Upper lobe of left lung (tissue), 6 donors: ENCODE data around the gene CRYBB1. TPM values are rescaled to one million over a fixed set of nuclear protein-coding genes. Genes with fewer than 3 reads are reported as not detected.

Experiments
- ATAC-seq, 2 donors: fragments of 200-7000 bp; cut with Tn5 transposase; one replicate each; pipeline ENCODE4 v1.9.1; 2022; ENCODE audit warnings: mild to moderate bottlenecking in 2 of 2, moderate library complexity in 2 of 2; ENCODE audit not compliant: low FRiP score in 2 of 2
- DNase-seq, 2 donors: peaks; one replicate each; pipeline ENCODE4 v3.0.0-alpha.2; 2019 to 2020
- H3K27ac ChIP-seq, 4 donors: fragments of 200-600 bp; sonication (generic); one replicate each; pipeline ENCODE4 v1.5.1; 2016 to 2019
- H3K27me3 ChIP-seq, 4 donors: fragments of 200-600 bp; sonication (generic); one replicate each; pipeline ENCODE4 v1.5.1; 2017 to 2019
- H3K36me3 ChIP-seq, 4 donors: fragments of 200-600 bp; sonication (generic); one replicate each; pipeline ENCODE4 v1.5.1; 2016 to 2019
- H3K4me1 ChIP-seq, 4 donors: fragments of 200-600 bp; sonication (generic); one replicate each; pipeline ENCODE4 v1.5.1; 2018 to 2019
- H3K4me3 ChIP-seq, 4 donors: fragments of 200-600 bp; sonication (generic); one replicate each; pipeline ENCODE4 v1.5.1; 2017 to 2019; ENCODE audit warnings: mild to moderate bottlenecking in 2 of 4, moderate library complexity in 1 of 4
- H3K9me3 ChIP-seq, 4 donors: fragments of 200-600 bp; sonication (generic); one replicate each; pipeline ENCODE4 v1.5.1; 2018 to 2019
- CTCF ChIP-seq, 6 experiments: fragments of 450-650 bp in 4 of 6; fragments of 200-600 bp in 2 of 6; sonication (generic) in 2 of 6; IDR thresholded peaks; one replicate each; pipeline ENCODE4 v1.5.1; 2016 to 2019; ENCODE audit warnings: antibody characterized with exemption in 6 of 6
- EP300 ChIP-seq, 4 donors: sonication (generic); formaldehyde crosslinking; IDR thresholded peaks; one replicate each; pipeline ENCODE4 v1.5.1; 2017; ENCODE audit warnings: antibody characterized with exemption in 4 of 4, control low read depth in 2 of 4
- POLR2A ChIP-seq, 4 donors: fragments of 450-650 bp; IDR thresholded peaks; one replicate each; pipeline ENCODE4 v1.5.1; 2016 to 2017; ENCODE audit warnings: antibody characterized with exemption in 4 of 4, mild to moderate bottlenecking in 2 of 4
- POLR2AphosphoS5 ChIP-seq, 2 donors: sonication (generic); formaldehyde crosslinking; IDR thresholded peaks; one replicate each; pipeline ENCODE4 v1.5.1; 2017; ENCODE audit warnings: antibody characterized with exemption in 2 of 2
- WGBS, 2 donors: methylation state at CpG; one replicate each; pipeline ENCODE4 v1.1.5; 2017 to 2018; 5-methylcytosine and 5-hydroxymethylcytosine counted together
- total RNA-seq, 6 donors: library from RNA; depleted of rRNA in 4 of 6; stranded (reverse); fragments of >200 nt in 4 of 6; gene quantifications; one replicate each; pipeline versions ENCODE4 v1.1.0 to v1.2.1, GENCODE V29; 2016 to 2021
- donor health status: DM: no; HTN: no; CAD: no; lungs with moderate emphysema.
- donor health status: DM: no; HTN: yes; CAD: no; lungs with severe emphysema.

CRYBB1 gene
- total RNA-seq, 6 donors from 2014 or later: 0.26 to 0.81 TPM; not detected in 4

- Histone ChIP-seq H3K36me3 (no peaks in the 10 kb centered on the region), H3K4me3 (peak overlapping the region in 3 of 4 donors; percentile 31 to 45 (median 40)), H3K9me3 (no peaks in the 10 kb centered on the region), H3K27ac (no peak overlapping the region), H3K27me3 (peaks cover 3 to 17% (median 9%) of the 10 kb centered on the region in 4 donors), H3K4me1 (peaks cover 24 to 29% (median 26%) of the 10 kb centered on the region in 4 donors)
- WGBS, 2 donors: 7% methylated on average over 7 to 11 of the region's 11 CpGs
- DNase-seq: no peak
- TF ChIP-seq CTCF (IDR thresholded peaks at IDR 0.05) (no peak), EP300 (IDR thresholded peaks at IDR 0.05) (no peak), POLR2AphosphoS5 (IDR thresholded peaks at IDR 0.05) (no peak), POLR2A (IDR thresholded peaks at IDR 0.05) (no peak)
- no peak for ATAC-seq
These were observed 40.3 kb upstream of the CRYBB1 start for GRCh38 chr22:26658161-26658560.

DNA sequence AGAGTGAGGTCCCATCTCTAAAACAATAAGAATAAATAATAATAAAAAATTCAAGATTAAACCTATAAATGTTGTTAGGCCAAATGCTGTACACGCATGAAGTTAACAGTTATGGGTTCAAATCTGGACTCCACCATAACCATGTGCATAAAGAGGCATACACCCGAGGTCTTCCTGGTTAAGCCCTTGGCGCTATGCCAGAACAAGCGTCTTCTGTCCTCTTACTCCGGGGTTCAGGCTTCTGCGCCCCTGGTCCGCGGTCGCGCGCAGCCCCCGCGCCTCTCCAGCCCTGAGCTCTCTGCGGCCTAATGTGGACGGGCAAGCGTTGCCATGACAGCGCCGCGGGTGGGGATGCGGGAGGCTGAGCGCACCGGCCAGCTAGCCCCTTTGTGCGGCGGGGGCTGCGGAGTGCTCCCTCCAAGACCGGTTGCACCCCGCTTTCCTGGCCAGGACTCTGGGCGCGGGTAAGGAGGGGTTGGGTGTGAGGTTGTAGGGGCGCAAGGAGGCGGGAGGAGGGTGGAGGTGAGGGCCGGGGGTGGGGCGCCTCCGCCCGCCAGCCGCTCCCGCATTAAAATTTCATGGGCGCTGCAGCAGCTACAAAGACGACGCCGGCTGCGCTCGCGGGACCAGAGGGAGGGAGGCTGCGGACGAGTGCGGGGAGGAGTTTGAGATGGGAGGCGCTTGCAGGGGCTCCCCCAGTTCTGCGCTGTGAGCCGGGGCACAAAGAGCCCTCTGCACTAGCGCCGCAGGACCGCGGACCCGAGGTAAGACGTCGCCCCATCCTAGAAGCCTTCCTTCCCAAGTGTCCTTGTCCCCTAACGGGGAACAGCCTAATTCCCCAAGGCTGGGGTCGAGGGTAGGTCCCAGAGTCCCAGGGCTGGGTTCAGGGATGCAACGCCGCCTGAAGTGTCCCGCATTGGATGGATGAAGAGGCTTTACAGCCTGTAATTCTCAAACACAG, 39.3 kb upstream of the CRYBB1 start, which contains the start of gene MIAT:
Gene MIAT, plus strand, starts transcription at position 698 of the 961 bp plus-strand sequence.
- DNase-seq (peak; percentile 42 to 86), ATAC-seq (peak; percentile 5 to 66)
- WGBS, 2 donors: 3% methylated on average over 20 to 50 of the region's 62 CpGs
- peaks cover 24 to 29% (median 26%) of the 10 kb centered on the region in 4 donors for H3K4me1 ChIP-seq
- no peaks in the 10 kb centered on the region for H3K9me3 ChIP-seq
- no peak for TF ChIP-seq POLR2A (IDR thresholded peaks at IDR 0.05)
- no peak for TF ChIP-seq CTCF (IDR thresholded peaks at IDR 0.05)
- TF ChIP-seq POLR2AphosphoS5 (IDR thresholded peaks at IDR 0.05): no peak
- no peak for TF ChIP-seq EP300 (IDR thresholded peaks at IDR 0.05)
- H3K4me3 ChIP-seq: peak within 1 kb of the TSS; percentile 14 to 45 (median 36)
- no peaks in the 10 kb centered on the region for H3K36me3 ChIP-seq
- H3K27ac ChIP-seq: peak within 1 kb of the TSS in 1 of 4 donors; percentile 8
- peaks cover 3 to 17% (median 9%) of the 10 kb centered on the region in 4 donors for H3K27me3 ChIP-seq

DNA sequence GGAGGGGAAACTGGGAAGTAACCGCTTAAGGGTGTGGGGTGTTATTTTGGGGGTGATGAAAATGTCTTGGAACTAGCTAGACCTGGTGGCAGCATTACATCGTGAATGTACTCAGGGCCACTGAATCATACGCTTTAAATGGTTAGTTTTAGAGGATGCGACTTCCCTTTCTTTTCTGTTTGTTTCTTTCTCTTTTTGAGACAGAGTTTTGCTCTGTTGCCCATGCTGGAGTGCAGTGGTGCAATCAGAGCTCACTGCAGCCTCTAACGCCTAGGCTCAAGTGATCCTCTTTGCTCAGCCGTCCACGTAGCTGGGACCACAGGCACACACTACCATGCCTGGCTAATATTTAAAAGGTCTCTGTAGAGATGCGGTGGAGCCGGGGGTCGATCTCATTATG, 34.0 kb upstream of the CRYBB1 start:
- TF ChIP-seq EP300 (IDR thresholded peaks at IDR 0.05) (no peak), POLR2AphosphoS5 (IDR thresholded peaks at IDR 0.05) (no peak), POLR2A (IDR thresholded peaks at IDR 0.05) (no peak), CTCF (IDR thresholded peaks at IDR 0.05) (no peak)
- DNase-seq: no peak
- Histone ChIP-seq H3K36me3 (no peaks in the 10 kb centered on the region), H3K9me3 (no peaks in the 10 kb centered on the region), H3K27ac (no peak overlapping the region), H3K4me1 (peaks cover 2 to 22% (median 18%) of the 10 kb centered on the region in 4 donors), H3K4me3 (no peak overlapping the region), H3K27me3 (peaks cover 0 to under 1% (median 0%) of the 10 kb centered on the region in 4 donors)
- no peak for ATAC-seq
- 73 to 78% methylated on average over 10 of the region's 10 CpGs for WGBS, 2 donors

DNA sequence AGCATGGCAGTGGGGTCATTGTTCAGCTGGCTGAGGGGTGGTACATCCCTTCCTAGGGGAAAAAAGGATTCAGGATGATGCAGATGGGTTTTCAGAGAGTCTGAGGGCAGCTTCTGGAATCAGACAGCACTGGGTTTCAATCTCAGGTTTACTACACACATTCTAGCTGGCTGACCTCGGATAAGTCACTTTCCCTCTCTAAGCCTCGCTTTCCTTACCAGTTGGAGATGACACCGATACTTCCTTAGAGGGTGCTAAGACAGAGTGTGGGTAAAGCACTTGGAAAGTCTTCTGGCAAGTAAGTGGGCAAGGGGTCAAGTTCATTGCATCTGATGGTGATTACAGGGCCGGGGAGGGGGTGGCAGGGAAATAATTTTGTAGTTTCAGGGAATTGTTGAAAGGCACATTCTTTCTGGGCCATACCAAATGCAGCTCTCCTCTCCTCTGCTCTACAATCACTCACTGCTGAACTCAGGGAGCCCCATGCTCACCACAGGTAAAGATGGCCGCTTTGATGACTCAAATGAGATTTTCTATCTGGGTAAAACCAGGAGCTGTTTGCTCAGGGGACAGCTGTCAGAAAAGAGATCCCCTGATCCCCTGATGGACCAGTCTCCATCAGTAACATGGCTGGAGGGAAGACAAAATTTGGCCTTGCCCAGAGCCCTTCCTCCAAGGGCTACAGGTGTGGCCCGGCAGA, 33.0 kb upstream of the CRYBB1 start:
- DNase-seq: no peak
- no peaks in the 10 kb centered on the region for H3K27me3 ChIP-seq
- WGBS, 2 donors: 79 to 86% methylated on average over 5 to 6 of the region's 6 CpGs
- H3K9me3 ChIP-seq: no peaks in the 10 kb centered on the region
- H3K36me3 ChIP-seq: no peaks in the 10 kb centered on the region
- peaks cover 3 to 24% (median 18%) of the 10 kb centered on the region in 4 donors for H3K4me1 ChIP-seq
- no peak overlapping the region for H3K4me3 ChIP-seq
- H3K27ac ChIP-seq: no peak overlapping the region
- TF ChIP-seq POLR2A (IDR thresholded peaks at IDR 0.05): no peak
- TF ChIP-seq CTCF (IDR thresholded peaks at IDR 0.05): no peak
- TF ChIP-seq POLR2AphosphoS5 (IDR thresholded peaks at IDR 0.05): no peak
- no peak for TF ChIP-seq EP300 (IDR thresholded peaks at IDR 0.05)
- no peak for ATAC-seq
